Neural cell (in vitro differentiated cells): Measurements from ENCODE around the gene FRMPD4. TPM values are rescaled to one million over a fixed set of nuclear protein-coding genes. Genes with fewer than 3 reads are reported as not detected.

Experiments
- H2AFZ ChIP-seq: fragments of 200-600, 300-800 bp; sonication (generic), shearing (Covaris generic); 2 replicates; pipeline ENCODE4 v1.6.0; 2014; ENCODE audit warnings: low read depth, mild to moderate bottlenecking, antibody characterized with exemption, low read length, moderate library complexity
- H3F3A ChIP-seq: fragments of 200-600 bp; shearing (Covaris generic); 2 replicates; pipeline ENCODE4 v1.6.1; 2016; ENCODE audit warnings: mild to moderate bottlenecking, moderate library complexity, mixed read lengths, antibody characterized with exemption, low read length; ENCODE audit not compliant: insufficient read depth, poor library complexity, severe bottlenecking
- H3K27ac ChIP-seq: fragments of 200-600, 300-800 bp; sonication (generic), shearing (Covaris generic); 2 replicates; pipeline ENCODE4 v1.5.1; 2014; ENCODE audit warnings: mild to moderate bottlenecking, low read length, moderate library complexity
- H3K27me3 ChIP-seq: fragments of 300-800, 200-600 bp; sonication (generic), shearing (Covaris generic); 2 replicates; pipeline ENCODE4 v1.6.0; 2014; ENCODE audit warnings: mild to moderate bottlenecking, low read depth, low read length, moderate library complexity; ENCODE audit not compliant: insufficient read depth
- H3K36me3 ChIP-seq: fragments of 300-800, 200-600 bp; sonication (generic), shearing (Covaris generic); 2 replicates; pipeline ENCODE4 v1.5.1; 2014; ENCODE audit warnings: mild to moderate bottlenecking, antibody characterized with exemption, low read length, moderate library complexity; ENCODE audit not compliant: insufficient read depth
- H3K4me2 ChIP-seq: fragments of 300-800, 200-600 bp; sonication (generic), shearing (Covaris generic); 2 replicates; pipeline ENCODE4 v1.6.0; 2014; ENCODE audit warnings: mild to moderate bottlenecking, low read length
- H3K4me3 ChIP-seq: fragments of 300-800, 200-600 bp; sonication (generic), shearing (Covaris generic); 2 replicates; pipeline ENCODE4 v1.5.1; 2014; ENCODE audit warnings: mild to moderate bottlenecking, low read length, moderate library complexity
- H3K79me2 ChIP-seq: fragments of 200-600 bp; shearing (Covaris generic); replicated peaks from 2 replicates; pipeline ENCODE4 v1.6.0; 2014; ENCODE audit warnings: mild to moderate bottlenecking, low read length, moderate library complexity; ENCODE audit not compliant: insufficient read depth
- H3K9ac ChIP-seq: fragments of 300-800, 200-600 bp; sonication (generic), shearing (Covaris generic); 2 replicates; pipeline ENCODE4 v1.6.1; 2016; ENCODE audit warnings: mild to moderate bottlenecking, low read length, mixed read lengths
- H3K9me2 ChIP-seq: fragments of 200-600 bp; shearing (Covaris generic); 2 replicates; pipeline ENCODE4 v1.6.1; 2016; ENCODE audit warnings: mild to moderate bottlenecking, low read length, mixed read lengths; ENCODE audit not compliant: insufficient read depth
- H3K9me3 ChIP-seq: fragments of 200-600, 300-800 bp; sonication (generic), shearing (Covaris generic); 2 replicates; pipeline ENCODE4 v1.6.1; 2016; ENCODE audit warnings: mild to moderate bottlenecking, mixed run types, low read length, moderate library complexity, mixed read lengths
- H4K20me1 ChIP-seq: fragments of 200-600 bp; shearing (Covaris generic); 2 replicates; pipeline ENCODE4 v1.6.1; 2016; ENCODE audit warnings: mild to moderate bottlenecking, mixed run types; ENCODE audit not compliant: insufficient read depth
- CTCF ChIP-seq: fragments of 450-650 bp; IDR thresholded peaks from 2 replicates; pipeline ENCODE4 v1.5.1; 2014; ENCODE audit warnings: antibody characterized with exemption, mild to moderate bottlenecking, moderate library complexity; ENCODE audit not compliant: poor library complexity, severe bottlenecking
- EP300 ChIP-seq: fragments of 450-650 bp; conservative IDR thresholded peaks from 2 replicates; pipeline ENCODE4 v1.6.1; 2014; ENCODE audit warnings: antibody characterized with exemption, mild to moderate bottlenecking, moderate library complexity; ENCODE audit not compliant: poor library complexity, severe bottlenecking
- EZH2 ChIP-seq: fragments of 200-600, 300-800 bp; shearing (Covaris generic), sonication (generic); IDR thresholded peaks from 2 replicates; pipeline ENCODE4 v1.6.1; 2014; ENCODE audit warnings: antibody characterized with exemption, low read length, borderline replicate concordance, mild to moderate bottlenecking; ENCODE audit not compliant: insufficient read depth, poor library complexity, severe bottlenecking
- MXI1 ChIP-seq: fragments of 450-650 bp; conservative IDR thresholded peaks from 2 replicates; pipeline ENCODE4 v1.6.1; 2014; ENCODE audit warnings: antibody characterized with exemption, mild to moderate bottlenecking; ENCODE audit not compliant: poor library complexity, severe bottlenecking
- POLR2AphosphoS5 ChIP-seq: IDR thresholded peaks from 2 replicates; pipeline ENCODE4 v1.6.1; 2012
- RAD21 ChIP-seq: fragments of 450-650 bp; conservative IDR thresholded peaks from 2 replicates; pipeline ENCODE4 v1.6.1; 2014; ENCODE audit warnings: antibody characterized with exemption, mild to moderate bottlenecking, moderate library complexity
- REST ChIP-seq: IDR thresholded peaks from 2 replicates; pipeline ENCODE4 v1.6.1; 2012; ENCODE audit warnings: borderline replicate concordance
- SMC3 ChIP-seq: fragments of 450-650 bp; conservative IDR thresholded peaks from 2 replicates; pipeline ENCODE4 v1.6.1; 2014; ENCODE audit warnings: antibody characterized with exemption, mild to moderate bottlenecking, moderate library complexity; ENCODE audit not compliant: poor library complexity
- TAF1 ChIP-seq: IDR thresholded peaks from 2 replicates; pipeline ENCODE4 v1.6.1; 2012; ENCODE audit warnings: low read depth
- polyA plus RNA-seq: library from polyadenylated mRNA; depleted of rRNA; stranded (reverse); fragments of >200 nt; gene quantifications from 2 replicates; pipeline ENCODE4 v1.2.3, GENCODE V29; 2014

Gene FRMPD4
- polyA plus RNA-seq, 1 donor from 2014 or later: 1.2 TPM

- Histone ChIP-seq H3F3A (no peaks in the 10 kb centered on the region), H4K20me1 (no peaks in the 10 kb centered on the region), H3K27ac (no peak overlapping the region), H3K27me3 (no peaks in the 10 kb centered on the region), H3K9me2 (no peaks in the 10 kb centered on the region), H2AFZ (no peak overlapping the region), H3K4me2 (no peak overlapping the region), H3K36me3 (no peaks in the 10 kb centered on the region), H3K9me3 (no peaks in the 10 kb centered on the region), H3K9ac (no peak overlapping the region), H3K4me3 (no peak overlapping the region), H3K79me2 (no peaks in the 10 kb centered on the region)
- TF ChIP-seq SMC3: no peak
- TF ChIP-seq TAF1: no peak
- TF ChIP-seq CTCF: no peak
- TF ChIP-seq POLR2AphosphoS5: no peak
- no peak for TF ChIP-seq RAD21
- no peak for TF ChIP-seq REST
- no peak for TF ChIP-seq EP300
- no peak for TF ChIP-seq EZH2
Observed at GRCh38 chrX:12234534-12235329, 96.5 kb downstream of the FRMPD4 start.

GRCh38 chrX:12236156-12236555 lies 97.9 kb downstream of the FRMPD4 start:
- TF ChIP-seq RAD21 (no peak), EP300 (no peak), MXI1 (no peak), POLR2AphosphoS5 (no peak), EZH2 (no peak), REST (no peak), SMC3 (no peak), CTCF (no peak)
- H3F3A ChIP-seq: no peaks in the 10 kb centered on the region

More at GRCh38 chrX:12236156-12236555, 97.9 kb downstream of the FRMPD4 start:
- Histone ChIP-seq H4K20me1 (no peaks in the 10 kb centered on the region), H3K27ac (no peak overlapping the region), H2AFZ (no peak overlapping the region), H3K9me2 (no peaks in the 10 kb centered on the region), H3K9me3 (no peaks in the 10 kb centered on the region), H3K36me3 (no peaks in the 10 kb centered on the region), H3K4me2 (no peak overlapping the region), H3K4me3 (no peak overlapping the region), H3K9ac (no peak overlapping the region), H3K27me3 (no peaks in the 10 kb centered on the region), H3K79me2 (no peaks in the 10 kb centered on the region)
